ENCODE results near the gene LTN1. TPM values are rescaled to one million over a fixed set of nuclear protein-coding genes. Genes with fewer than 3 reads are reported as not detected.

The LTN1 gene
- total RNA-seq, 1 experiment from 2014 or later, result 18.7 TPM

GRCh38 chr21:28927130-28927529 is 65.5 kb downstream of the LTN1 start:
- intact Hi-C loops (cut with micrococcal nuclease; ENCODE audit: unreplicated experiment), result no loop called here
- Histone ChIP-seq H3K4me2 (no peak overlapping the region), H3K9me2 (ENCODE audit: insufficient read depth) (no peaks in the 10 kb centered on the region), H2AFZ (no peak overlapping the region), H3K79me2 (ENCODE audit: low read depth) (no peaks in the 10 kb centered on the region), H3K4me1 (replicated peaks; ENCODE audit: insufficient read depth) (no peaks in the 10 kb centered on the region), H3K36me3 (ENCODE audit: low read depth) (no peaks in the 10 kb centered on the region), H3F3A (ENCODE audit: insufficient read depth, low read depth) (no peaks in the 10 kb centered on the region), H3K27ac (no peak overlapping the region), H4K20me1 (ENCODE audit: insufficient read depth) (no peaks in the 10 kb centered on the region), H3K27me3 (ENCODE audit: insufficient read depth, low read depth) (no peaks in the 10 kb centered on the region), H3K4me3 (no peak overlapping the region), H3K9me3 (ENCODE audit: insufficient read depth, low read depth) (no peaks in the 10 kb centered on the region)
- DNase-seq, result no peak
- no peak for TF ChIP-seq EZH2 (IDR thresholded peaks at IDR 0.05; ENCODE audit: low read depth)
- no peak for TF ChIP-seq CTCF (conservative IDR thresholded peaks at IDR 0.05)
- BruUV-seq (replicated peaks), result no TSS peak
- POLR2A ChIA-PET (ENCODE audit: unreplicated experiment), result no interaction called here
- CTCF ChIA-PET, result interaction anchor here (0.7 kb wide), 2 partner anchors 22 to 1147 kb away, joined by 3 to 6 read pairs; no protein-coding TSS in a partner anchor

- no peaks in the 10 kb centered on the region for H3K27me3 ChIP-seq (ENCODE audit: insufficient read depth, low read depth)
- no TSS peak for BruUV-seq (replicated peaks)
- no peaks in the 10 kb centered on the region for H3K79me2 ChIP-seq (ENCODE audit: low read depth)
- ChIA-PET POLR2A (ENCODE audit: unreplicated experiment) (no interaction called here), CTCF (no interaction called here)
- no peaks in the 10 kb centered on the region for H3F3A ChIP-seq (ENCODE audit: insufficient read depth, low read depth)
- no peak for TF ChIP-seq CTCF (conservative IDR thresholded peaks at IDR 0.05)
- no peak for TF ChIP-seq EZH2 (IDR thresholded peaks at IDR 0.05; ENCODE audit: low read depth)
- intact Hi-C loops (cut with micrococcal nuclease; ENCODE audit: unreplicated experiment), result no loop called here
- no peaks in the 10 kb centered on the region for H3K9me3 ChIP-seq (ENCODE audit: insufficient read depth, low read depth)
- H2AFZ ChIP-seq, result no peak overlapping the region
- no peaks in the 10 kb centered on the region for H3K4me1 ChIP-seq (replicated peaks; ENCODE audit: insufficient read depth)
- H4K20me1 ChIP-seq (ENCODE audit: insufficient read depth), result no peaks in the 10 kb centered on the region
- H3K4me2 ChIP-seq, result no peak overlapping the region
- DNase-seq, result no peak
- no peaks in the 10 kb centered on the region for H3K36me3 ChIP-seq (ENCODE audit: low read depth)
- no peak overlapping the region for H3K27ac ChIP-seq
- no peaks in the 10 kb centered on the region for H3K9me2 ChIP-seq (ENCODE audit: insufficient read depth)
- H3K4me3 ChIP-seq, result no peak overlapping the region
These were observed 69.2 kb downstream of the LTN1 start for GRCh38 chr21:28923439-28923975.

GRCh38 chr21:28922368-28922767 is 70.3 kb downstream of the LTN1 start:
- no peaks in the 10 kb centered on the region for H3K27me3 ChIP-seq (ENCODE audit: insufficient read depth, low read depth)
- no peak for TF ChIP-seq EZH2 (IDR thresholded peaks at IDR 0.05; ENCODE audit: low read depth)
- TF ChIP-seq CTCF (conservative IDR thresholded peaks at IDR 0.05), result no peak
- H4K20me1 ChIP-seq (ENCODE audit: insufficient read depth), result no peaks in the 10 kb centered on the region
- no peaks in the 10 kb centered on the region for H3K9me3 ChIP-seq (ENCODE audit: insufficient read depth, low read depth)
- intact Hi-C loops (cut with micrococcal nuclease; ENCODE audit: unreplicated experiment), result no loop called here
- H3K4me1 ChIP-seq (replicated peaks; ENCODE audit: insufficient read depth), result no peaks in the 10 kb centered on the region
- no peaks in the 10 kb centered on the region for H3F3A ChIP-seq (ENCODE audit: insufficient read depth, low read depth)
- H2AFZ ChIP-seq, result no peak overlapping the region
- no peak overlapping the region for H3K4me2 ChIP-seq
- no TSS peak for BruUV-seq (replicated peaks)
- no peak for DNase-seq
- H3K27ac ChIP-seq, result no peak overlapping the region
- H3K4me3 ChIP-seq, result no peak overlapping the region
- ChIA-PET CTCF (no interaction called here), POLR2A (ENCODE audit: unreplicated experiment) (no interaction called here)
- H3K36me3 ChIP-seq (ENCODE audit: low read depth), result no peaks in the 10 kb centered on the region
- H3K79me2 ChIP-seq (ENCODE audit: low read depth), result no peaks in the 10 kb centered on the region
- no peaks in the 10 kb centered on the region for H3K9me2 ChIP-seq (ENCODE audit: insufficient read depth)

All from PC-9 (cell line).